OCI-LY1 (cell line): Measurements from ENCODE around the gene CAV1.

Experiments used
- H2AFZ ChIP-seq: fragments of 200-600 bp; sonication (generic), shearing (Covaris generic); 2 replicates; pipeline ENCODE4 v1.6.0; 2014; ENCODE audit warnings: antibody characterized with exemption, mild to moderate bottlenecking, low read length
- H3F3A ChIP-seq: fragments of 200-600 bp; sonication (generic), shearing (Covaris generic); 2 replicates; pipeline ENCODE4 v1.6.0; 2014; ENCODE audit warnings: mild to moderate bottlenecking, antibody characterized with exemption, low read length, moderate library complexity; ENCODE audit not compliant: insufficient read depth
- H3K27ac ChIP-seq: fragments of 200-600 bp; sonication (generic); 2 replicates; pipeline ENCODE4 v1.5.1; 2014; ENCODE audit warnings: low read length, mixed run types, mild to moderate bottlenecking, low read depth; ENCODE audit not compliant: poor library complexity, severe bottlenecking
- H3K27me3 ChIP-seq: fragments of 200-600 bp; sonication (generic); 2 replicates; pipeline ENCODE4 v1.6.0; 2014; ENCODE audit warnings: antibody characterized with exemption, mild to moderate bottlenecking, low read length, moderate library complexity; ENCODE audit not compliant: insufficient read depth
- H3K36me3 ChIP-seq: fragments of 200-600 bp; sonication (generic); 2 replicates; pipeline ENCODE4 v1.6.1; 2014; ENCODE audit warnings: mild to moderate bottlenecking, antibody characterized with exemption, low read length, moderate library complexity, mixed read lengths; ENCODE audit not compliant: insufficient read depth
- H3K4me1 ChIP-seq: fragments of 200-600 bp; sonication (generic); 2 replicates; pipeline ENCODE4 v1.5.1; 2014; ENCODE audit warnings: mild to moderate bottlenecking, low read length, moderate library complexity; ENCODE audit not compliant: insufficient read depth, severe bottlenecking
- H3K4me2 ChIP-seq: fragments of 200-600 bp; sonication (generic), shearing (Covaris generic); 2 replicates; pipeline ENCODE4 v1.6.1; 2014; ENCODE audit warnings: low read length
- H3K4me3 ChIP-seq: fragments of 200-600 bp; sonication (generic); 2 replicates; pipeline ENCODE4 v1.5.1; 2014; ENCODE audit warnings: low read length, low read depth, mild to moderate bottlenecking, mixed read lengths; ENCODE audit not compliant: poor library complexity, severe bottlenecking
- H3K79me2 ChIP-seq: fragments of 200-600 bp; shearing (Covaris generic); 2 replicates; pipeline ENCODE4 v1.6.1; 2016; ENCODE audit warnings: mixed run types, low read length, mixed read lengths; ENCODE audit not compliant: insufficient read depth
- H3K9ac ChIP-seq: fragments of 200-600 bp; sonication (generic), shearing (Covaris generic); 2 replicates; pipeline ENCODE4 v1.6.1; 2014; ENCODE audit warnings: mild to moderate bottlenecking, low read length, mixed read lengths
- H3K9me2 ChIP-seq: fragments of 200-600 bp; sonication (generic), shearing (Covaris generic); 2 replicates; pipeline ENCODE4 v1.6.1; 2014; ENCODE audit warnings: low read depth, mild to moderate bottlenecking, low read length, mixed read lengths
- H3K9me3 ChIP-seq: fragments of 200-600 bp; shearing (Covaris generic); 2 replicates; pipeline ENCODE4 v1.6.1; 2014; ENCODE audit warnings: low read length, mixed read lengths
- H4K20me1 ChIP-seq: fragments of 200-600 bp; sonication (generic), shearing (Covaris generic); 2 replicates; pipeline ENCODE4 v1.6.0; 2016; ENCODE audit warnings: mild to moderate bottlenecking, low read length; ENCODE audit not compliant: insufficient read depth
- EZH2 ChIP-seq: fragments of 200-600 bp; sonication (generic), shearing (Covaris generic); IDR thresholded peaks from 2 replicates; pipeline ENCODE4 v1.8.0; 2017; ENCODE audit warnings: borderline replicate concordance, mixed run types, mild to moderate bottlenecking, antibody characterized with exemption, low read length, moderate library complexity, mixed read lengths
- TF ChIP-seq, protein P1 (sequence below): fragments of 200-600 bp; sonication (generic), shearing (Covaris generic); IDR thresholded peaks from 2 replicates; pipeline ENCODE4 v1.5.1; 2017; ENCODE audit warnings: mild to moderate bottlenecking, antibody characterized with exemption, low read length, moderate library complexity, mixed read lengths

The CAV1 gene

DNA sequence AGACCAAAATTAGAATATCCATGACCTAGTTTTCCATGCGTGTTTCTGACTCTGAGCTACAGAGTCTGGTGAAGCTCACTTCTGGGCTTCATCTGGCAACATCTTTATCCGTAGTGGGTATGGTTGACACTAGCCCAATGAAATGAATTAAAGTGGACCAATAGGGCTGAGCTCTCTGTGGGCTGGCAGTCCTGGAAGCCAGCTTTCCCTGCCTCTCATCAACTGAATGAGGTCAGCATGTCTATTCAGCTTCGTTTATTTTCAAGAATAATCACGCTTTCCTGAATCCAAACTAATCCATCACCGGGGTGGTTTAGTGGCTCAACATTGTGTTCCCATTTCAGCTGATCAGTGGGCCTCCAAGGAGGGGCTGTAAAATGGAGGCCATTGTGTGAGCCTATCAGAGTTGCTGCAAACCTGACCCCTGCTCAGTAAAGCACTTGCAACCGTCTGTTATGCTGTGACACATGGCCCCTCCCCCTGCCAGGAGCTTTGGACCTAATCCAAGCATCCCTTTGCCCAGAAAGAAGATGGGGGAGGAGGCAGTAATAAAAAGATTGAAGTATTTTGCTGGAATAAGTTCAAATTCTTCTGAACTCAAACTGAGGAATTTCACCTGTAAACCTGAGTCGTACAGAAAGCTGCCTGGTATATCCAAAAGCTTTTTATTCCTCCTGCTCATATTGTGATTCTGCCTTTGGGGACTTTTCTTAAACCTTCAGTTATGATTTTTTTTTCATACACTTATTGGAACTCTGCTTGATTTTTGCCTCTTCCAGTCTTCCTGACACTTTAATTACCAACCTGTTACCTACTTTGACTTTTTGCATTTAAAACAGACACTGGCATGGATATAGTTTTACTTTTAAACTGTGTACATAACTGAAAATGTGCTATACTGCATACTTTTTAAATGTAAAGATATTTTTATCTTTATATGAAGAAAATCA lies 35.5 kb downstream of the CAV1 start:
- Histone ChIP-seq H3K4me3 (no peak overlapping the region), H3K27me3 (no peaks in the 10 kb centered on the region), H3F3A (no peaks in the 10 kb centered on the region), H3K9ac (no peak overlapping the region), H2AFZ (no peak overlapping the region), H3K9me3 (no peaks in the 10 kb centered on the region), H3K4me2 (no peak overlapping the region), H3K9me2 (no peaks in the 10 kb centered on the region), H3K36me3 (no peaks in the 10 kb centered on the region), H3K27ac (no peak overlapping the region), H3K4me1 (no peaks in the 10 kb centered on the region), H3K79me2 (no peaks in the 10 kb centered on the region), H4K20me1 (no peaks in the 10 kb centered on the region)
- no peak for TF ChIP-seq EZH2
- TF ChIP-seq, protein P1, sequence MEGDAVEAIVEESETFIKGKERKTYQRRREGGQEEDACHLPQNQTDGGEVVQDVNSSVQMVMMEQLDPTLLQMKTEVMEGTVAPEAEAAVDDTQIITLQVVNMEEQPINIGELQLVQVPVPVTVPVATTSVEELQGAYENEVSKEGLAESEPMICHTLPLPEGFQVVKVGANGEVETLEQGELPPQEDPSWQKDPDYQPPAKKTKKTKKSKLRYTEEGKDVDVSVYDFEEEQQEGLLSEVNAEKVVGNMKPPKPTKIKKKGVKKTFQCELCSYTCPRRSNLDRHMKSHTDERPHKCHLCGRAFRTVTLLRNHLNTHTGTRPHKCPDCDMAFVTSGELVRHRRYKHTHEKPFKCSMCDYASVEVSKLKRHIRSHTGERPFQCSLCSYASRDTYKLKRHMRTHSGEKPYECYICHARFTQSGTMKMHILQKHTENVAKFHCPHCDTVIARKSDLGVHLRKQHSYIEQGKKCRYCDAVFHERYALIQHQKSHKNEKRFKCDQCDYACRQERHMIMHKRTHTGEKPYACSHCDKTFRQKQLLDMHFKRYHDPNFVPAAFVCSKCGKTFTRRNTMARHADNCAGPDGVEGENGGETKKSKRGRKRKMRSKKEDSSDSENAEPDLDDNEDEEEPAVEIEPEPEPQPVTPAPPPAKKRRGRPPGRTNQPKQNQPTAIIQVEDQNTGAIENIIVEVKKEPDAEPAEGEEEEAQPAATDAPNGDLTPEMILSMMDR, result no peak

DNA sequence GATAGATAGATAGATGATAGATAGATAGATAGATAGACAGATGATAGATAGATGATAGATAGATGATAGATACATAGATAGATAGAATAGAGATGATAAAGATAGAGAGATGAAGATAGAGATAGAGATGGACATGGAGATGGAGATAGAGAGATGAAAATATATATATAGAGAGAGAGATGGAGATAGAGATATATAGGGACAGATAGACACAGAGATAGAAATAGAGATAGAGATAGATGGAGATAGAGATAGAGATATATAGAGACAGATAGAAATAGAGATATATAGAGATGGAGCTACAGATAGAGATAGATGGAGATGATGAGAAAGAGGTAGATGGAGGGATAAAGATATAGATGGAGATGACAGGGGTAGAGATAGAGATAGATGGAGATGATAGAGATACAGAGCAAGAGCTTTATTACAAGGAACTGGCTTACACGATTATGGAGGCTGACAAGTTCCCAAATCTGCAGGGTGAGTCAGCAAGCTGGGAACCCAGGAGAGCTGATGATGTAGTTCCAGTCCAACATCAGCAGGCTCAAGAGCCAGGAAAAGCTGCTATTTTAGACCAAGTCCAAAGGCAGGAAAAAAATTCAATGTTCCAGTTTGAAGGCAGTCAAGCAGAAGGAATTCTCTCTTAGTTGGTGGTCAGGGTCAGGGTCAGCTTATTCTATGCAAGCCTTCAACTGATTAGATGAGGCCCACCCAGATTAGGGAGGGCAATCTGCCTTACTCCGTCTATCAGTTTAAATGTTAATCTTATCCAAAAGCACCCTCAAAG lies 37.1 kb downstream of the CAV1 start:
- H4K20me1 ChIP-seq, result no peaks in the 10 kb centered on the region
- TF ChIP-seq, protein P1, result no peak
- no peak for TF ChIP-seq EZH2
- no peaks in the 10 kb centered on the region for H3K9me3 ChIP-seq
- no peak overlapping the region for H3K9ac ChIP-seq
- no peak overlapping the region for H2AFZ ChIP-seq
- no peaks in the 10 kb centered on the region for H3F3A ChIP-seq
- H3K27me3 ChIP-seq, result no peaks in the 10 kb centered on the region
- no peak overlapping the region for H3K4me3 ChIP-seq
- no peaks in the 10 kb centered on the region for H3K4me1 ChIP-seq
- H3K9me2 ChIP-seq, result no peaks in the 10 kb centered on the region
- no peak overlapping the region for H3K27ac ChIP-seq
- H3K36me3 ChIP-seq, result no peaks in the 10 kb centered on the region
- H3K79me2 ChIP-seq, result no peaks in the 10 kb centered on the region
- H3K4me2 ChIP-seq, result no peak overlapping the region

DNA sequence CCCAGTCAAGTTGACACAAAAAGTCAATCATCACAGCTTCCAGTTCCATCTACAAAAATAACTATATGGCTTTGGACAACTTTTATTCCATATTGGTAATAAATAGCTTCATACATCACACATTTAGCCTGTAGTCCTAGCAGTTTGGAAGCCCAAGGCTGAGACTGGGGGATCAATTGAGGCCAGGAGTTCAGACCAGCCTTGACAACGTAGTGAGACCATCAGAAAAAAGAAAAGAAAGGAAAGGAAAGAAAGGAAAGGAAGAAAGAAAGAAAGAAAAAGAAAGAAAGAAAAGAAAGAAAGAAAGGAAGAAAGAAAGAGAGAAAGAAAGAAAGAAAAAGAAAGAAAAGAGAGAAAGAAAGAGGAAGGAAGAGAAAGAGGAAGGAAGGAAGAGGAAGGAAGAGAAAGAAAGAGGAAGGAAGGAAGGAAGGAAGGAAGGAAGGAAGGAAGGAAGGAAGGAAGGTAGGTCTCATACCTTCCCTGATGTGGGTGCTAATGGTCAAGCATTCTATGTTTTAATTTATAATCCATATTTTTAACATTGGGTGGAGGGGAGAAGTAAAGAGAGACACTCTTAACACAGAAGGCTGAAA lies 37.8 kb downstream of the CAV1 start:
- H3K9me2 ChIP-seq, result no peaks in the 10 kb centered on the region

More for the DNA sequence above, 37.8 kb downstream of the CAV1 start:
- TF ChIP-seq, protein P1, result no peak
- no peak for TF ChIP-seq EZH2
- no peak overlapping the region for H3K4me2 ChIP-seq
- H3K27ac ChIP-seq, result no peak overlapping the region
- H3F3A ChIP-seq, result no peaks in the 10 kb centered on the region
- no peaks in the 10 kb centered on the region for H3K27me3 ChIP-seq
- no peaks in the 10 kb centered on the region for H4K20me1 ChIP-seq
- no peaks in the 10 kb centered on the region for H3K9me3 ChIP-seq
- no peak overlapping the region for H2AFZ ChIP-seq
- H3K4me1 ChIP-seq, result no peaks in the 10 kb centered on the region
- no peak overlapping the region for H3K4me3 ChIP-seq
- H3K36me3 ChIP-seq, result no peaks in the 10 kb centered on the region
- H3K79me2 ChIP-seq, result no peaks in the 10 kb centered on the region
- H3K9ac ChIP-seq, result no peak overlapping the region
